B cell (primary cell): ENCODE data around the gene ZSWIM7. TPM values are rescaled to one million over a fixed set of nuclear protein-coding genes. Genes with fewer than 3 reads are reported as not detected.

ENCODE experiments used
- ATAC-seq: fragments of 200-7000 bp; cut with Tn5 transposase; one replicate; pipeline ENCODE4 v1.10.0; 2021; ENCODE audit warnings: low read depth, mild to moderate bottlenecking, moderate number of reproducible peaks, moderate library complexity
- CTCF ChIA-PET: fragments of 350-600 bp; sonication (Branson Sonifier 250); formaldehyde crosslinking; loops from one replicate; lab custom pipeline; 2021; ENCODE audit warnings: antibody characterized with exemption, inconsistent platforms; lab: Charles Lee
- POLR2A ChIA-PET: fragments of 350-600 bp; sonication (Branson Sonifier 250); formaldehyde crosslinking; loops from one replicate; lab custom pipeline; 2021; ENCODE audit warnings: antibody characterized with exemption; lab: Charles Lee
- DNase-seq: peaks from one replicate; pipeline ENCODE4 v3.0.0; 2013
- H2AFZ ChIP-seq: 2 replicates; pipeline ENCODE4 v1.6.1; 2012; ENCODE audit warnings: mild to moderate bottlenecking, low read depth, low read length; ENCODE audit not compliant: insufficient read depth, poor library complexity, severe bottlenecking
- H3K27ac ChIP-seq, 2 donors: 1 replicate in 1 of 2; 2 replicates in 1 of 2; pipeline ENCODE4 v1.5.1; 2012 to 2013; ENCODE audit warnings: low read length in 2 of 2, mild to moderate bottlenecking in 2 of 2, moderate library complexity in 1 of 2
- H3K27me3 ChIP-seq, 4 experiments: fragments of 200-600 bp in 1 of 4; sonication (generic) in 1 of 4; replicated peaks in 1 of 4; 1 replicate in 2 of 4; 2 replicates in 2 of 4; pipeline versions ENCODE4 v1.6.1 to v1.7.0; 2013 to 2016; ENCODE audit warnings: low read length in 3 of 4, mild to moderate bottlenecking in 2 of 4, mixed read lengths in 1 of 4, moderate library complexity in 1 of 4; ENCODE audit not compliant: insufficient read depth in 4 of 4, control insufficient read depth in 3 of 4; ENCODE audit errors: control extremely low read depth in 1 of 4
- H3K36me3 ChIP-seq, 2 experiments: replicated peaks in 1 of 2; 1 replicate in 1 of 2; 2 replicates in 1 of 2; pipeline versions ENCODE4 v1.6.1 to v1.7.1; 2013; ENCODE audit warnings: low read length in 1 of 2; ENCODE audit not compliant: insufficient read depth in 2 of 2, control insufficient read depth in 1 of 2; ENCODE audit errors: control extremely low read depth in 1 of 2, extremely low read depth in 1 of 2
- H3K4me1 ChIP-seq, 2 donors: fragments of 200-600 bp in 1 of 2; sonication (generic) in 1 of 2; 1 replicate in 1 of 2; 2 replicates in 1 of 2; pipeline versions ENCODE4 v1.5.1 to v1.6.1; 2013 to 2017; ENCODE audit warnings: low read length in 2 of 2; ENCODE audit not compliant: control insufficient read depth in 2 of 2, insufficient read depth in 2 of 2
- H3K4me2 ChIP-seq: replicated peaks from 2 replicates; pipeline ENCODE3; 2012; ENCODE audit warnings: mild to moderate bottlenecking, low read depth, low read length; ENCODE audit not compliant: poor library complexity, severe bottlenecking
- H3K4me3 ChIP-seq, 5 experiments: fragments of 200-600 bp in 1 of 5; sonication (generic) in 1 of 5; 1 replicate in 3 of 5; 2 replicates in 2 of 5; pipeline versions ENCODE4 v1.5.1 to v1.7.0; 2011 to 2016; ENCODE audit warnings: low read length in 4 of 5, mild to moderate bottlenecking in 4 of 5, low read depth in 2 of 5, control low read depth in 1 of 5, moderate library complexity in 1 of 5; ENCODE audit not compliant: insufficient read depth in 1 of 5; ENCODE audit errors: control extremely low read depth in 1 of 5, extremely low read depth in 1 of 5
- H3K79me2 ChIP-seq: fragments of 200-600 bp; sonication (generic); one replicate; pipeline ENCODE4 v1.6.0; 2016; ENCODE audit warnings: low read length; ENCODE audit not compliant: control insufficient read depth, insufficient read depth
- H3K9ac ChIP-seq: fragments of 200-600 bp; sonication (generic); 2 replicates; pipeline ENCODE4 v1.6.1; 2017; ENCODE audit warnings: mild to moderate bottlenecking, low read length, moderate library complexity
- H3K9me3 ChIP-seq, 3 donors: one replicate each; pipeline versions ENCODE4 v1.6.1 to v1.7.1; 2013; ENCODE audit warnings: low read length in 2 of 3; ENCODE audit not compliant: control insufficient read depth in 2 of 3, insufficient read depth in 1 of 3; ENCODE audit errors: control extremely low read depth in 1 of 3
- H4K20me1 ChIP-seq: 2 replicates; pipeline ENCODE4 v1.6.0; 2012; ENCODE audit warnings: mild to moderate bottlenecking, low read length; ENCODE audit not compliant: insufficient read depth, control insufficient read depth, poor library complexity, severe bottlenecking
- H3K27ac Mint-ChIP-seq: one replicate; pipeline ENCODE4 v1.8.0; 2021; ENCODE audit warnings: mixed read lengths
- H3K27me3 Mint-ChIP-seq: one replicate; pipeline ENCODE4 v1.8.0; 2021; ENCODE audit warnings: mixed read lengths
- H3K4me1 Mint-ChIP-seq: one replicate; pipeline ENCODE4 v1.8.0; 2021; ENCODE audit warnings: mixed read lengths
- H3K4me3 Mint-ChIP-seq: one replicate; pipeline ENCODE4 v1.8.0; 2021; ENCODE audit warnings: mixed read lengths
- H3K9me3 Mint-ChIP-seq: one replicate; pipeline ENCODE4 v1.8.0; 2022; ENCODE audit warnings: mixed read lengths; ENCODE audit not compliant: insufficient read depth
- CTCF ChIP-seq: fragments of 200-600 bp; IDR thresholded peaks from one replicate; pipeline ENCODE4 v1.8.0; 2022; ENCODE audit warnings: antibody characterized with exemption, mild to moderate bottlenecking
- EZH2 ChIP-seq: IDR thresholded peaks from 2 replicates; pipeline ENCODE4 v1.6.1; 2012; ENCODE audit warnings: borderline replicate concordance, low read depth, mild to moderate bottlenecking, moderate library complexity, low read length; ENCODE audit not compliant: insufficient read depth, poor library complexity, severe bottlenecking
- WGBS: methylation state at CpG from one replicate; pipeline ENCODE4 v1.1.5; 2013; ENCODE audit warnings: missing lambda C conversion rate; ENCODE audit not compliant: insufficient coverage; 5-methylcytosine and 5-hydroxymethylcytosine counted together
- intact Hi-C: fragments of 100-400 bp; cut with micrococcal nuclease; formaldehyde crosslinking; loops from one replicate; pipeline ENCODE4 v1.10.0; 2022
- polyA plus RNA-seq: library from polyadenylated mRNA; depleted of rRNA; stranded (reverse); fragments of >200 nt; gene quantifications from 2 replicates; pipeline ENCODE4 v1.2.3, GENCODE V29; 2012
- total RNA-seq, 2 donors: library from RNA; stranded (reverse); fragments of 120-200 nt in 1 of 2; gene quantifications; 1 replicate in 1 of 2; 2 replicates in 1 of 2; pipeline versions ENCODE4 v1.2.3 to v1.2.4, GENCODE V29; 2013 to 2022

The ZSWIM7 gene
- total and polyA plus RNA-seq, 2 donors (not counting 1 experiment from before 2014, with no cell fraction given): 25.1 to 39.3 TPM

- Histone ChIP-seq H3K27me3 (no peaks in the 10 kb centered on the region), H3K27ac (no peak overlapping the region), H3K9me3 (no peaks in the 10 kb centered on the region), H3K9ac (no peak overlapping the region), H2AFZ (no peak overlapping the region), H3K4me2 (no peak overlapping the region), H3K79me2 (no peaks in the 10 kb centered on the region), H3K36me3 (peaks cover 3 to 29% of the 10 kb centered on the region in 2 experiments), H3K4me1 (peaks cover 0 to 6% of the 10 kb centered on the region in 2 donors), H3K4me3 (no peak overlapping the region), H4K20me1 (no peaks in the 10 kb centered on the region)
- peaks cover 10% of the 10 kb centered on the region for H3K4me1 Mint-ChIP-seq
- H3K9me3 Mint-ChIP-seq: no peaks in the 10 kb centered on the region
- ChIA-PET POLR2A (no interaction called here), CTCF (no interaction called here)
- H3K27me3 Mint-ChIP-seq: no peaks in the 10 kb centered on the region
- no CpG with 5 or more reads among the region's 1 CpG for WGBS
- DNase-seq: no peak
- H3K4me3 Mint-ChIP-seq: no peak overlapping the region
- no peak for TF ChIP-seq CTCF
- no peak for TF ChIP-seq EZH2
- intact Hi-C loops: no loop called here
- no peak overlapping the region for H3K27ac Mint-ChIP-seq
- ATAC-seq: no peak
These were observed 20.9 kb downstream of the ZSWIM7 start for GRCh38 chr17:15978606-15979005.

GRCh38 chr17:15977894-15978293 lies 21.6 kb downstream of the ZSWIM7 start:
- DNase-seq: no peak
- no peak overlapping the region for H3K9ac ChIP-seq
- no peaks in the 10 kb centered on the region for H3K9me3 Mint-ChIP-seq
- H3K4me1 ChIP-seq: peaks cover 0 to 6% of the 10 kb centered on the region in 2 donors
- 100% methylated on average over 1 of the region's 2 CpGs for WGBS
- H3K4me3 Mint-ChIP-seq: no peak overlapping the region
- ChIA-PET POLR2A (no interaction called here), CTCF (no interaction called here)
- H3K79me2 ChIP-seq: no peaks in the 10 kb centered on the region
- ATAC-seq: no peak
- intact Hi-C loops: no loop called here
- H3K36me3 ChIP-seq: peaks cover 3 to 29% of the 10 kb centered on the region in 2 experiments
- no peak overlapping the region for H3K27ac Mint-ChIP-seq
- no peaks in the 10 kb centered on the region for H4K20me1 ChIP-seq
- no peak overlapping the region for H3K4me2 ChIP-seq
- H2AFZ ChIP-seq: no peak overlapping the region
- H3K27me3 Mint-ChIP-seq: no peaks in the 10 kb centered on the region
- TF ChIP-seq EZH2 (no peak), CTCF (no peak)
- no peaks in the 10 kb centered on the region for H3K27me3 ChIP-seq
- no peak overlapping the region for H3K4me3 ChIP-seq
- no peaks in the 10 kb centered on the region for H3K9me3 ChIP-seq
- peaks cover 10% of the 10 kb centered on the region for H3K4me1 Mint-ChIP-seq
- no peak overlapping the region for H3K27ac ChIP-seq
